Measurements from ENCODE around the gene NUDCD3.

NUDCD3 gene

DNA sequence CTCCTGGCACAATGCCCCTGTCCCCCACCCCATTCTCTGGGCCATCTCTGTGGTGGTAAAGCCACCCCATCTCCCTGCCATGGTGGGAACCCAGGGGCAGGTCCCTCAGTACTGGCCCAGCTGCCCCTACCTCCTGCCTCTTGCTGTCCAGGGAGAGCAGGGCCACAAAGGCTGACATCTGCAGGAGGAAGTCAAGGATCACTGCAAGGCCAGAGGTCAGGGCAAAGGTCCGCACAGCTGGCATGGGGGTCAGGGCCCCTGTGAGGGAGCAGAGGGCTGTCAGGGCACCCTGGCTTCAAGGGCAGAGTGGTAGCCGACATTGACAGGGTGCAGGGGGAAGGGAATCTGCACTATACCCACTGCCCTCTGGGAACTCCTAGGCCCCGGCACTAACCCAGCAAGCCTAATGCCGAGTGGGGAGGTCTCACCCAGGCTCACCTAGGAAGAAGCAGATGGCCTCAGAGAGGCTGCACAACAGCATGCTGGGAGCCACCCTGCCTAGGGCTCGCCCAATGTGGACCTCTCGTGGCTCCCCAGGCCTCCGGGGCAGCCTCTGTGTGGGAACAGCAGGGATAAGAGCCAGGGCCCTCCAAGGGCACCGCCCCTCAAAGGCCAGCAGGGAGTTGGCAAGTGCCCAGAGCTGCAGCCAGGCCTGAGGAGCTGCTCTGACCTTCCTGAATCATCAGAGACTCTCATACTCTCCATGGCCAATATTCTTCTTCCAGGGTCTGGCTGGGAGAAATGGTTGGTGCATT, 43.0 kb upstream of the NUDCD3 start:
- H3K9me3 ChIP-seq (ENCODE audit: insufficient read depth, low read length): no peaks in the 10 kb centered on the region
- H2AFZ ChIP-seq (ENCODE audit: low read depth, low read length, severe bottlenecking): no peak overlapping the region
- H3K9ac ChIP-seq (ENCODE audit: low read length): no peak overlapping the region
- no peaks in the 10 kb centered on the region for H3K79me2 ChIP-seq (ENCODE audit: insufficient read depth, low read length)
- H3K9me2 ChIP-seq (replicated peaks; ENCODE audit: insufficient read depth, low read length): no peaks in the 10 kb centered on the region
- H3K4me2 ChIP-seq (ENCODE audit: low read depth, low read length, poor library complexity, severe bottlenecking): no peak overlapping the region
- TF ChIP-seq EZH2phosphoT487 (conservative IDR thresholded peaks at IDR 0.05; ENCODE audit: low read length): no peak
- TF ChIP-seq, protein P1, sequence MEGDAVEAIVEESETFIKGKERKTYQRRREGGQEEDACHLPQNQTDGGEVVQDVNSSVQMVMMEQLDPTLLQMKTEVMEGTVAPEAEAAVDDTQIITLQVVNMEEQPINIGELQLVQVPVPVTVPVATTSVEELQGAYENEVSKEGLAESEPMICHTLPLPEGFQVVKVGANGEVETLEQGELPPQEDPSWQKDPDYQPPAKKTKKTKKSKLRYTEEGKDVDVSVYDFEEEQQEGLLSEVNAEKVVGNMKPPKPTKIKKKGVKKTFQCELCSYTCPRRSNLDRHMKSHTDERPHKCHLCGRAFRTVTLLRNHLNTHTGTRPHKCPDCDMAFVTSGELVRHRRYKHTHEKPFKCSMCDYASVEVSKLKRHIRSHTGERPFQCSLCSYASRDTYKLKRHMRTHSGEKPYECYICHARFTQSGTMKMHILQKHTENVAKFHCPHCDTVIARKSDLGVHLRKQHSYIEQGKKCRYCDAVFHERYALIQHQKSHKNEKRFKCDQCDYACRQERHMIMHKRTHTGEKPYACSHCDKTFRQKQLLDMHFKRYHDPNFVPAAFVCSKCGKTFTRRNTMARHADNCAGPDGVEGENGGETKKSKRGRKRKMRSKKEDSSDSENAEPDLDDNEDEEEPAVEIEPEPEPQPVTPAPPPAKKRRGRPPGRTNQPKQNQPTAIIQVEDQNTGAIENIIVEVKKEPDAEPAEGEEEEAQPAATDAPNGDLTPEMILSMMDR (IDR thresholded peaks at IDR 0.05; ENCODE audit: insufficient read depth, low read length, poor library complexity, severe bottlenecking): no peak
- no peaks in the 10 kb centered on the region for H4K20me1 ChIP-seq (ENCODE audit: low read depth, low read length)
- H3K27me3 ChIP-seq (ENCODE audit: low read length): no peaks in the 10 kb centered on the region
- no peaks in the 10 kb centered on the region for H3F3A ChIP-seq (ENCODE audit: insufficient read depth)
- no peak overlapping the region for H3K27ac ChIP-seq (ENCODE audit: low read depth, low read length)
- H3K36me3 ChIP-seq (ENCODE audit: low read length): no peaks in the 10 kb centered on the region
- no peak overlapping the region for H3K4me3 ChIP-seq (ENCODE audit: insufficient read depth, low read length, poor library complexity, severe bottlenecking)

DNA sequence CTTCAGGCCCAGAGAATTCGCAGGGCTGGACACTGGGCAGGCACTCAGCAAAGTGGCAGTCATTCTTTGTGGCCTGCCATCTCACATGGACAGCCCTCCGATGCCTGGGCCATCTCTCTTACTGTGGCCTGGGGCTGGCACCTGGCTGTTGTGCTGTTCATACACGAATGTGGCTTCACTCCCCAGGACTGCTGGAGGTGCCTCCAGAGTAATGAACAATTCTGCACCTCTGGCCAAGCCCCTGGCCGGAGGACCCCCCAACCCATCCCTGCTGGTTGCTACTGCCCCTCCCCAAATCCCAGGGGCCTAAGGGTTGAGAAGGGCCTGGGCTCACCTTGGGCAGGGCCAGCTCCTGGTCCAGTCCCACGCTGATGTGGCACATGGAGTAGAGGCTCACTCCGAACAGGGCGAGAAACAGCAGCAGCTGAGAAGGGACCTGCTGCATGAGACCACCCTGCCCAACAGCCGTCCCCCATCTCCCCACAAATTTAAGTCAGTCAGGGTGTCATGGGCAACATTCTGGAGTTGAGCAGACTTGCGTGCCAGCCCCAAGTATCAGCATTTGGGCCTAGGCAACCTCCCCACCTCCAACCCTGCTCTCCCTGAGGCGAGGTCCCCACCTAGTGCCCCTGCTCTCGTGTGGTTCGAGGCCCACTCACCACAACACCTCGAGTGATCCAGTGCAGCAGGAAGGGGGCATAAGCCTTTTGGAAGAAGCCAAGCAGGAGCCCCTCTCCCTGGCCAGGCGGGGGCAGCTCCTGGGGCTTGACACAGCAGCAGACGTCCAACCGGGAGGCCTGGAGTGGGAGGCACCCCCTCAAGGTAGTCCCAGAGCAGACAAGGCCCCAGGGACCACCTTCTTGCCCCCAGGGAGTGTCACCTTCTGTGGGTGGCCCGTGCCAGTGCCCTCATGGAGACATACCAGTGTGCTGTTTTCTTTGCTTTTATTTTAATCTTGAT, 41.2 kb upstream of the NUDCD3 start:
- Histone ChIP-seq H3F3A (ENCODE audit: insufficient read depth) (no peaks in the 10 kb centered on the region), H2AFZ (ENCODE audit: low read depth, low read length, severe bottlenecking) (no peak overlapping the region), H3K9ac (ENCODE audit: low read length) (no peak overlapping the region), H3K36me3 (ENCODE audit: low read length) (no peaks in the 10 kb centered on the region), H3K27ac (ENCODE audit: low read depth, low read length) (no peak overlapping the region), H3K4me2 (ENCODE audit: low read depth, low read length, poor library complexity, severe bottlenecking) (no peak overlapping the region), H3K79me2 (ENCODE audit: insufficient read depth, low read length) (no peaks in the 10 kb centered on the region), H3K4me3 (ENCODE audit: insufficient read depth, low read length, poor library complexity, severe bottlenecking) (no peak overlapping the region), H3K9me2 (replicated peaks; ENCODE audit: insufficient read depth, low read length) (no peaks in the 10 kb centered on the region), H4K20me1 (ENCODE audit: low read depth, low read length) (no peaks in the 10 kb centered on the region), H3K9me3 (ENCODE audit: insufficient read depth, low read length) (no peaks in the 10 kb centered on the region), H3K27me3 (ENCODE audit: low read length) (no peaks in the 10 kb centered on the region)
- TF ChIP-seq EZH2phosphoT487 (conservative IDR thresholded peaks at IDR 0.05; ENCODE audit: low read length): no peak
- TF ChIP-seq, protein P1 (IDR thresholded peaks at IDR 0.05; ENCODE audit: insufficient read depth, low read length, poor library complexity, severe bottlenecking): no peak

DNA sequence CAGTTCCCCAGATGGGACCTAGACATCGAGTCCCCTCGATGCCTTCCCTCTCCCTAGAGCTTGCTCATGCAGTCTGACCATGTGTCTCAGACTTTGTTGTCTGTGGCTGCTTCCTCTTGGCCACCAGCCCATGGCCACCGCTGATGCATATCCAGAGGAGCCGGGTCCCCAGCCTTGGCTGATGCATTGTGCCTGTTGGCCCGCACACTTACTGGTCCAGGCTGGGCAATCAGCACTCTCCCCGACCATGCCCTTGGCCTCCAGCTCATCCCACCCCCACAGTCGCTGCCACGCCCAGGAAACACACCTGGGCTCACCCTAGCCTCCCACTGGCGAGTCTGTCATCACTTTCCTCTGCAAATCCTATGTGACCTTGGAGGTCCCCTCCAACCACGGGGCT, 40.5 kb upstream of the NUDCD3 start:
- no peak overlapping the region for H3K9ac ChIP-seq (ENCODE audit: low read length)
- no peaks in the 10 kb centered on the region for H3F3A ChIP-seq (ENCODE audit: insufficient read depth)
- H3K27ac ChIP-seq (ENCODE audit: low read depth, low read length): no peak overlapping the region
- H3K27me3 ChIP-seq (ENCODE audit: low read length): no peaks in the 10 kb centered on the region
- no peak overlapping the region for H3K4me3 ChIP-seq (ENCODE audit: insufficient read depth, low read length, poor library complexity, severe bottlenecking)
- no peaks in the 10 kb centered on the region for H3K9me2 ChIP-seq (replicated peaks; ENCODE audit: insufficient read depth, low read length)
- H3K79me2 ChIP-seq (ENCODE audit: insufficient read depth, low read length): no peaks in the 10 kb centered on the region
- H3K9me3 ChIP-seq (ENCODE audit: insufficient read depth, low read length): no peaks in the 10 kb centered on the region
- H2AFZ ChIP-seq (ENCODE audit: low read depth, low read length, severe bottlenecking): no peak overlapping the region
- no peaks in the 10 kb centered on the region for H3K36me3 ChIP-seq (ENCODE audit: low read length)
- no peak overlapping the region for H3K4me2 ChIP-seq (ENCODE audit: low read depth, low read length, poor library complexity, severe bottlenecking)
- TF ChIP-seq, protein P1 (IDR thresholded peaks at IDR 0.05; ENCODE audit: insufficient read depth, low read length, poor library complexity, severe bottlenecking): no peak
- H4K20me1 ChIP-seq (ENCODE audit: low read depth, low read length): no peaks in the 10 kb centered on the region

Data from SU-DHL-6 (cell line).